Parathyroid adenoma (tissue), 2 donors: ENCODE measurements around the gene RELB.

Source experiments
- H2AFZ ChIP-seq: fragments of 300-600 bp; sonication (generic); one replicate; pipeline ENCODE4 v1.7.0; 2017; ENCODE audit warnings: antibody characterized with exemption, mild to moderate bottlenecking
- H3K27ac ChIP-seq: fragments of 300-600 bp; sonication (generic); one replicate; pipeline ENCODE4 v1.7.0; 2017
- H3K27me3 ChIP-seq: fragments of 300-600 bp; sonication (generic); one replicate; pipeline ENCODE4 v1.7.0; 2017; ENCODE audit warnings: low read length; ENCODE audit not compliant: control insufficient read depth, insufficient read depth
- H3K36me3 ChIP-seq: fragments of 300-600 bp; sonication (generic); one replicate; pipeline ENCODE4 v1.7.0; 2017; ENCODE audit warnings: low read length; ENCODE audit not compliant: control insufficient read depth, insufficient read depth
- H3K4me1 ChIP-seq: fragments of 300-600 bp; sonication (generic); one replicate; pipeline ENCODE4 v1.7.0; 2017; ENCODE audit warnings: control low read depth
- H3K4me2 ChIP-seq: fragments of 300-600 bp; sonication (generic); one replicate; pipeline ENCODE4 v1.7.0; 2017; ENCODE audit warnings: low read length
- H3K4me3 ChIP-seq: fragments of 300-600 bp; sonication (generic); one replicate; pipeline ENCODE4 v1.7.0; 2017; ENCODE audit warnings: low read depth, low read length
- H3K79me2 ChIP-seq: fragments of 300-600 bp; sonication (generic); one replicate; pipeline ENCODE4 v1.7.0; 2017; ENCODE audit warnings: control low read depth
- H3K9ac ChIP-seq: fragments of 300-600 bp; sonication (generic); one replicate; pipeline ENCODE4 v1.7.0; 2017; ENCODE audit warnings: mild to moderate bottlenecking
- H3K9me3 ChIP-seq: fragments of 300-600 bp; sonication (generic); one replicate; pipeline ENCODE4 v1.7.0; 2017; ENCODE audit warnings: low read length; ENCODE audit not compliant: control insufficient read depth
- TF ChIP-seq, protein P1 (sequence below): fragments of 300-600 bp; sonication (generic); IDR thresholded peaks from one replicate; pipeline ENCODE4 v1.7.0; 2017; ENCODE audit warnings: antibody characterized with exemption, mild to moderate bottlenecking
- donor health status: primary hyperparathyroidism.

RELB gene

DNA sequence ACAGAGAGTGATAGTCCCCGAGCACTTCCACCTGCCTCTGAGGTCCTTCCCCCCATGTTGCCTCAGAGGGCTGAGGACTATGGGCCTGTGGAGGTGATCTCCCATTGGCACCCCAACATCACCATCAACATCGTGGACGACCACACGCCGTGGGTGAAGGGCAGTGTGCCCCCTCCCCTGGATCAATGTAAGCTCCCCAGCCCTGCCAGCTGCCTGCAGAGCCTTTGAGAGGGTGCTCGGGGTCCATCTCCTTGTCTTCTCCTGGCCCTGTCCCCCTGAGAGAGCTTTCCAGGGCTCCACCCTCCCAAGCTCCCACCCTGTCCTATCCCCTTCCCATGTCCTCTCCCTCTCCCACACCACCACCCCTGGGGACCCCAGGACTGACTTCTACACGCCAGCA, 14.9 kb upstream of the RELB start:
- no peak overlapping the region for H2AFZ ChIP-seq
- H3K79me2 ChIP-seq = no peaks in the 10 kb centered on the region
- H3K9ac ChIP-seq = no peak overlapping the region

DNA sequence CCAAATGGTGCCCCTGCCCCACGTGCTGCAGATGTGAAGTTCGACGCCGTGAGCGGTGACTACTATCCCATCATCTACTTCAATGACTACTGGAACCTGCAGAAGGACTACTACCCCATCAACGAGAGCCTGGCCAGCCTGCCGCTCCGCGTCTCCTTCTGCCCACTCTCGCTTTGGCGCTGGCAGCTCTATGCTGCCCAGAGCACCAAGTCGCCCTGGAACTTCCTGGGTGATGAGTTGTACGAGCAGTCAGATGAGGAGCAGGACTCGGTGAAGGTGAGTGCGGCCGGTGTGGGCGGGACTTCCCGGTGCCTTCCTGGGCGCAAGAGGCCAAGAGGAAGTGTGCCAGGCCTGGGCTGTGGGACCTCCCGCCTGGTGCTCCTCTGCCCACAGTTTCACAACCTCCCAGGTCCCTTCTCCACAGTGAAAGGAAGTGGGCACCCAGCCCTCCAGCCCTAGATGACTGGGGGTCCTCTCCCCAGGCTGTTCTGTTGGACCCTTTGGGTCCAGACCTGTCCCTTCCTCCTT, 14.1 kb upstream of the RELB start:
- Histone ChIP-seq H3K4me3 (no peak overlapping the region), H2AFZ (no peak overlapping the region), H3K9ac (no peak overlapping the region), H3K27ac (no peak overlapping the region), H3K4me1 (no peaks in the 10 kb centered on the region), H3K9me3 (no peaks in the 10 kb centered on the region), H3K27me3 (no peaks in the 10 kb centered on the region), H3K4me2 (no peak overlapping the region), H3K36me3 (no peaks in the 10 kb centered on the region), H3K79me2 (no peaks in the 10 kb centered on the region)
- TF ChIP-seq, protein P1, sequence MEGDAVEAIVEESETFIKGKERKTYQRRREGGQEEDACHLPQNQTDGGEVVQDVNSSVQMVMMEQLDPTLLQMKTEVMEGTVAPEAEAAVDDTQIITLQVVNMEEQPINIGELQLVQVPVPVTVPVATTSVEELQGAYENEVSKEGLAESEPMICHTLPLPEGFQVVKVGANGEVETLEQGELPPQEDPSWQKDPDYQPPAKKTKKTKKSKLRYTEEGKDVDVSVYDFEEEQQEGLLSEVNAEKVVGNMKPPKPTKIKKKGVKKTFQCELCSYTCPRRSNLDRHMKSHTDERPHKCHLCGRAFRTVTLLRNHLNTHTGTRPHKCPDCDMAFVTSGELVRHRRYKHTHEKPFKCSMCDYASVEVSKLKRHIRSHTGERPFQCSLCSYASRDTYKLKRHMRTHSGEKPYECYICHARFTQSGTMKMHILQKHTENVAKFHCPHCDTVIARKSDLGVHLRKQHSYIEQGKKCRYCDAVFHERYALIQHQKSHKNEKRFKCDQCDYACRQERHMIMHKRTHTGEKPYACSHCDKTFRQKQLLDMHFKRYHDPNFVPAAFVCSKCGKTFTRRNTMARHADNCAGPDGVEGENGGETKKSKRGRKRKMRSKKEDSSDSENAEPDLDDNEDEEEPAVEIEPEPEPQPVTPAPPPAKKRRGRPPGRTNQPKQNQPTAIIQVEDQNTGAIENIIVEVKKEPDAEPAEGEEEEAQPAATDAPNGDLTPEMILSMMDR = no peak

More for the DNA sequence above, 14.9 kb upstream of the RELB start:
- Histone ChIP-seq H3K4me2 (no peak overlapping the region), H3K27me3 (no peaks in the 10 kb centered on the region), H3K27ac (no peak overlapping the region), H3K4me3 (no peak overlapping the region), H3K4me1 (no peaks in the 10 kb centered on the region), H3K36me3 (no peaks in the 10 kb centered on the region), H3K9me3 (no peaks in the 10 kb centered on the region)
- TF ChIP-seq, protein P1 = no peak

DNA sequence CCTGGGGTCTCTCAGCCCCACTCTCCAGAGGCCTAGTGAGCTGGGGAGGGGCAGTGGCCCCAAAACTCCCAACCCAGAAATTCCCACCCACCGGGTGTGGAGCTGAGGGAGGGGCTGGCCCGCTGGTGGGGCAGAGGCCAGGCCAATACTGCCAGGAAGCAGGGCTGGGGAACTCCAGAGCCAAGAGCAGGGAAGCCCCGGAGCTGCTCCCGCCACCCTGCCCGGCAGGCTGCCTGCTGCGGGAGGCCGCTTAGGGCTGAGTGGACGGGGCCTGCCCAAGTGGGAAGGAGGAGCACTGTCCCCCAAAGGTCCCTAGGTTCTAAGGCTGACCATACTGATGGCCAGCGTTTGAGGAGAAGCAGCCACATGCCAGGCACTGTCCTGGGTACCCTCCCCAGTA, 13.0 kb upstream of the RELB start:
- TF ChIP-seq, protein P1 = no peak
- H3K27me3 ChIP-seq = no peaks in the 10 kb centered on the region
- H3K36me3 ChIP-seq = no peaks in the 10 kb centered on the region
- no peaks in the 10 kb centered on the region for H3K79me2 ChIP-seq
- H3K9me3 ChIP-seq = no peaks in the 10 kb centered on the region
- no peak overlapping the region for H2AFZ ChIP-seq
- H3K9ac ChIP-seq = no peak overlapping the region
- H3K4me1 ChIP-seq = no peaks in the 10 kb centered on the region
- H3K4me2 ChIP-seq = no peak overlapping the region
- no peak overlapping the region for H3K4me3 ChIP-seq
- no peak overlapping the region for H3K27ac ChIP-seq

DNA sequence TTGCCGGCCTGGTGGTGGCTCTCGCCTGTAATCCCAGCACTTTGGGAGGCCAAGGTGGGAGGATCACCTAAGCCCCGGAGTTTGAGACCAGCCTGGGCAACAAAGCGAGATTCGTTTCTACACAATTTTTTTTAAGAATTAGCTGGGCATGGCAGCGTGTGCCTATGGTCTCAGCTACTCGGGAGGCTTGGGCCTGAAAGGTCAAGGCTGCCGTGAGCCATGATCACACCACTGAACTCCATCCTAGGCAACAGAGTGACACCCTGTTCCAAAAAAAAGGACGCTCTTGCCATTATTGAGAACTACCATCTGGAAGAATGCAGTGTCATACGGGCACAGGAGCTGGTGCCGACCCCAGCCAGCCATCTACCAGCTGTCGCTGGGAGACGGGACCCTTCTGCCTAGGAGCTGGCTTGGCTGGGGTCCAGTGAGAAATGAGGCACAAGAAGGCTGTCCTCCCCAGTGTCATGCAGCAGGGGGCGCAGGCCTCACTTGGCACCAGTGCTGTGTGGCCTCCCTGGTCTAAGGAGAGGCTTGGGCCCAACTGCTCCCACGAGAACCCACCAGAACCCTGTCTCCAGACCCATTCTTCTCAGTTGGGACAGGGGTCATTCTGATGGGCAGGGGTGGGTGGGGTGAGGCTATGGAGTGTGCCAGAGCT, 12.2 kb upstream of the RELB start:
- H3K27ac ChIP-seq = no peak overlapping the region

More for the DNA sequence above, 12.2 kb upstream of the RELB start:
- no peak overlapping the region for H3K9ac ChIP-seq
- H3K36me3 ChIP-seq = no peaks in the 10 kb centered on the region
- no peak overlapping the region for H2AFZ ChIP-seq
- H3K4me3 ChIP-seq = no peak overlapping the region
- H3K9me3 ChIP-seq = no peaks in the 10 kb centered on the region
- H3K4me2 ChIP-seq = no peak overlapping the region
- H3K79me2 ChIP-seq = no peaks in the 10 kb centered on the region
- no peaks in the 10 kb centered on the region for H3K4me1 ChIP-seq
- TF ChIP-seq, protein P1 = peak; percentile 39
- H3K27me3 ChIP-seq = no peaks in the 10 kb centered on the region
